Chondrocyte (in vitro differentiated cells): Measurements from ENCODE around the gene DNAJB7. TPM values are rescaled to one million over a fixed set of nuclear protein-coding genes. Genes with fewer than 3 reads are reported as not detected.

ENCODE experiments used
- DNase-seq: peaks from one replicate; pipeline ENCODE4 v3.0.0; 2021; ENCODE audit warnings: mixed read lengths, low spot score
- H3K27ac Mint-ChIP-seq: one replicate; pipeline ENCODE4 v1.8.0; 2021; ENCODE audit warnings: mild to moderate bottlenecking, moderate library complexity, mixed read lengths; ENCODE audit not compliant: unreplicated experiment
- H3K27me3 Mint-ChIP-seq: 2 replicates; pipeline ENCODE4 v1.8.0; 2021; ENCODE audit warnings: low read depth, mixed read lengths
- H3K36me3 Mint-ChIP-seq: 2 replicates; pipeline ENCODE4 v1.8.0; 2021; ENCODE audit warnings: low read depth, mixed read lengths
- H3K4me1 Mint-ChIP-seq: 2 replicates; pipeline ENCODE4 v1.8.0; 2021; ENCODE audit warnings: low read depth, mild to moderate bottlenecking, mixed read lengths
- H3K4me3 Mint-ChIP-seq: one replicate; pipeline ENCODE4 v1.8.0; 2021; ENCODE audit warnings: mild to moderate bottlenecking, moderate library complexity, mixed read lengths; ENCODE audit not compliant: unreplicated experiment
- H3K9me3 Mint-ChIP-seq: 2 replicates; pipeline ENCODE4 v1.8.0; 2021; ENCODE audit warnings: low read depth, mixed read lengths
- CTCF ChIP-seq: fragments of 200-600 bp; sonication (generic); IDR thresholded peaks from 2 replicates; pipeline ENCODE4 v1.5.0; 2021; ENCODE audit warnings: antibody characterized with exemption, mild to moderate bottlenecking, moderate library complexity
- total RNA-seq: library from RNA; stranded (reverse); gene quantifications from 3 replicates; pipeline ENCODE4 v1.2.1, GENCODE V29; 2021

The DNAJB7 gene
- total RNA-seq, 1 donor from 2014 or later = not detected

- no peaks in the 10 kb centered on the region for H3K4me1 Mint-ChIP-seq
- no peaks in the 10 kb centered on the region for H3K27me3 Mint-ChIP-seq
- DNase-seq = no peak
- H3K9me3 Mint-ChIP-seq = no peaks in the 10 kb centered on the region
- H3K4me3 Mint-ChIP-seq = no peak overlapping the region
- H3K27ac Mint-ChIP-seq = no peak overlapping the region
- TF ChIP-seq CTCF = no peak
- H3K36me3 Mint-ChIP-seq = peaks cover 17% of the 10 kb centered on the region
Measured at GRCh38 chr22:40890881-40891280, 29.0 kb upstream of the DNAJB7 start.

- no peaks in the 10 kb centered on the region for H3K9me3 Mint-ChIP-seq
- TF ChIP-seq CTCF = no peak
- no peaks in the 10 kb centered on the region for H3K27me3 Mint-ChIP-seq
- H3K4me1 Mint-ChIP-seq = no peaks in the 10 kb centered on the region
- H3K4me3 Mint-ChIP-seq = no peak overlapping the region
- no peak for DNase-seq
- no peak overlapping the region for H3K27ac Mint-ChIP-seq
- H3K36me3 Mint-ChIP-seq = peaks cover 18% of the 10 kb centered on the region
Measured at GRCh38 chr22:40889116-40889515, 27.2 kb upstream of the DNAJB7 start.

GRCh38 chr22:40878922-40879321 is 17.0 kb upstream of the DNAJB7 start:
- Mint-ChIP-seq H3K27ac (no peak overlapping the region), H3K36me3 (peaks cover 11% of the 10 kb centered on the region), H3K9me3 (no peaks in the 10 kb centered on the region), H3K4me1 (no peaks in the 10 kb centered on the region), H3K4me3 (no peak overlapping the region), H3K27me3 (no peaks in the 10 kb centered on the region)
- no peak for DNase-seq
- no peak for TF ChIP-seq CTCF

GRCh38 chr22:40877488-40877887 is 15.6 kb upstream of the DNAJB7 start:
- Mint-ChIP-seq H3K4me3 (no peak overlapping the region), H3K27ac (no peak overlapping the region), H3K4me1 (no peaks in the 10 kb centered on the region), H3K36me3 (peaks cover 8% of the 10 kb centered on the region), H3K9me3 (no peaks in the 10 kb centered on the region), H3K27me3 (no peaks in the 10 kb centered on the region)
- DNase-seq = no peak
- no peak for TF ChIP-seq CTCF

- no peaks in the 10 kb centered on the region for H3K27me3 Mint-ChIP-seq
- no peak overlapping the region for H3K4me3 Mint-ChIP-seq
- TF ChIP-seq CTCF = no peak
- no peaks in the 10 kb centered on the region for H3K9me3 Mint-ChIP-seq
- H3K4me1 Mint-ChIP-seq = no peaks in the 10 kb centered on the region
- H3K27ac Mint-ChIP-seq = no peak overlapping the region
- no peak for DNase-seq
- peaks cover 7% of the 10 kb centered on the region for H3K36me3 Mint-ChIP-seq
Measured at GRCh38 chr22:40876907-40877306, 15.0 kb upstream of the DNAJB7 start.
